HG02870 (cell line): ENCODE data around the gene PNPLA1.

Source experiments
- ATAC-seq: cut with Tn5 transposase; IDR thresholded peaks from one replicate; pipeline ENCODE4 v1.9.1; 2021; ENCODE audit warnings: mild to moderate bottlenecking, moderate library complexity; ENCODE audit not compliant: unreplicated experiment

Gene PNPLA1

DNA sequence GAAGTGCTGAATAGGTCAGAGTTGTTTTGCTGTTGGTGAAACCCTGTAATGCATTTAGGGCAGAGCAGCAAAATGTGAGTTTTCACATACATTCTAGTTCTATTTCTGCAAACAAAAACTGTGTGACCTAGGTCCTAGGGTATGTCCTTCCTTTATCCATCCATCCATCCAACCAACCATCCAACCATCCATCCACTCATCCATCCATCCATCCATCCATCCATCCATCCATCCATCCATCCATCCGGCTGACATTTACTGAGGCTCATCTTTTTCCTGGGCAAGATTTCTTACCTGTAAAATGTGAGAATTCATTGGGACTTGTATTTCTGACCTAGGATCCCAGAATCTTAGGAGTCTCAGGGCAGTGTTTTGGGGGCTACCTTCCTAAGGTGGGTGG lies 14.5 kb downstream of the PNPLA1 start:
- no peak for ATAC-seq

DNA sequence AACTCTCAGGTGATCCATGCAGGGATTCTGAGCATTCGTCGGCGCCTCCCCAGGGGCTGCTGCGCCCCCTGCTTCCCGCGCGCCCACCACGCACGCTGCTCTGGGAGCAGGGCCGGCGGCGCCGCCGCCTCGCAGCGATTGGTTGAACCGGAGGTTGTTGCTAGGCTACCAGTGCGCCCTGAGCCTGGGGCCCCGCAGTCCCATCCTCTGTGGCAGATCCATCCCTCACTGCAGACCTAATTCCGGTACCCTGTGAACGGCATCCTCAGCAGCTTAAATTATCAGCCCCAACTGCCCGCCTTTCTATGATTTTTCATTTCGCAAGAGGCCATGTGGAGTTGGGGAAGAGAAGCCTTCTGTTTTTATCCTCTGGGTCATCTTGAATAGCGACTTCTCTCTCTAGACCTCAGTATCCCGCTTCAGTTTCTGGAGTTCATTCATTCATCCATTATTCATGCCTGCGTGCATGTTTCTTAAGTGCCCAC lies 15.4 kb downstream of the PNPLA1 start:
- no peak for ATAC-seq

- ATAC-seq = no peak
Measured at GRCh38 chr6:36285797-36286196, 15.9 kb downstream of the PNPLA1 start.

DNA sequence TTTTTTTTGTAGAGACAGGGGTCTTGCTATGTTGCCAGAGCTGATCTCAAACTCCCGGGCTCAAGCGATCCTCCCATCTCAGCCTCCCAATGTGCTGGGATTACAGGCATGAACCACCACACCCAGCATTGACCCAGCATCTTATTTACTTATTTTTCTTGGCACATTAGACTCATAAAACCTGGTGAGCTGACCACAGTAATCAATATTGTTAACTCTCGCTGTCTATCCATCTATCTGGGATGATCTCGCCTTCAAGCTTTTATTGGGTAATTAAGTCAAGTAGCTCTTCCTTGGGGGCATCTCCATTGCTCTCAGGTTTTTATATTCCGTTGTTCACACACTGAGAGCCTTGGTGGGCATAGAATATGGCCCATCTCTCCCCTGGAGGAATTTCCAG lies 17.0 kb downstream of the PNPLA1 start:
- ATAC-seq = no peak

- ATAC-seq = no peak
Measured at GRCh38 chr6:36289281-36289878, 19.5 kb downstream of the PNPLA1 start.

DNA sequence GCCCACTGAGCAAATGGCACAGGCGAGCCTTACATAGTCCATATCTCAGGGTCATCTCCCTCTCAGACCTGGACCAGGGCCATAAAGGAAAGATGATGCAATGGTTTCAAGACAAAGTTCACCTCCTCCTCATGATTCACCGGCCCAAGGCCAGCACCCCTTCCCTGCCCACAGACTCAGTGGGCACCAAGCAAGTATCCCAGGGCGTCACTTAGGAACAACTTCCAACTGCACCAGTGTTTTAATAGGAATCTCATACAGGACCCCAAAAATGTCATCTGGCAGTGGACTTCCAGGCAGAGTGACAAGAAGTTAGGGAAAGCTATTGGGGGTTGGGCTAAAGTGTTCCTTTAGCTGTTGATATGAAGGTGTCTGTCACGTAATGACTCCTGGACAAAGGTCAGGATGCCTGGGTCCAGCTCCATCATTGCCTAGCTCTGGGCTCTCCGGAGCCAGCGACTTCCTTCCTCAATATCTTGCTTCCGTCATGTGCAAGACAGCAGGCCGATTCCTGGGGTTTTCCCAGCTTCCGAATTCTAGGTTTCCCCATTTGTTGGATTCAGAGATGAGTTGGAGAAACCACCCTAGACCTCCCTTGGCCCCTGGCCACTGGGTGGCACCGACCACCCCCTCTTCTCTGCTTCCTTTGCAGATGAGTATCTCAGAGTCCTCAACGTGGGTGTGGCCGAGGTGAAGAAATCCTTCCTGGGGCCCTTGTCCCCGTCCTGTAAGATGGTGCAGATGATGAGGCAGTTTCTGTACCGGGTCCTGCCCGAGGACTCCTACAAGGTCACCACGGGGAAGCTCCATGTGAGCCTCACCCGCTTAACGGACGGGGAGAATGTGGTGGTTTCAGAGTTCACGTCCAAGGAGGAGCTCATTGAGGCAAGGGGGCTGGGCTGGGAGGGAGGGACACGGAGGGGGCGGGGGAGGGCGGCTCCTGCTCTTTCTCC lies 21.1 kb downstream of the PNPLA1 start:
- no peak for ATAC-seq

DNA sequence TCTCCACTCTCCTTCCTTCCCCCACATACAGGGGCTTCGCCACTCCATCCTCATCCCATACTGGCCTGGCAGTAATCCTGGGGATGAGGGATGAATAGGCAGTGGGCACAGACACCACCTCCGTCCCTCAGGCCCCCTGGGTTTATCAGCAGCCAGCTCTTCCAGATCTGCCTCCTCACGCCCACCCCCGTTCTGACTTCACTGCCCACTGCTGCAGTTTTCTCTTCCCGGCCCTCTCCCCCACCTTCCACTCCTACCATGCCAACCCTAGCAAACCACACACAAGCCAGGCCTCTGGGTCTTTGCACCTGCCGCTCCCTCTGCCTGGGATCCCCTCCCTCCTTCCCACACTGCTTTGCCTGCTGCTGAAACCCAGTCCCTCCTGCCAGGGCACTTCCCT lies 22.3 kb downstream of the PNPLA1 start:
- ATAC-seq = no peak

DNA sequence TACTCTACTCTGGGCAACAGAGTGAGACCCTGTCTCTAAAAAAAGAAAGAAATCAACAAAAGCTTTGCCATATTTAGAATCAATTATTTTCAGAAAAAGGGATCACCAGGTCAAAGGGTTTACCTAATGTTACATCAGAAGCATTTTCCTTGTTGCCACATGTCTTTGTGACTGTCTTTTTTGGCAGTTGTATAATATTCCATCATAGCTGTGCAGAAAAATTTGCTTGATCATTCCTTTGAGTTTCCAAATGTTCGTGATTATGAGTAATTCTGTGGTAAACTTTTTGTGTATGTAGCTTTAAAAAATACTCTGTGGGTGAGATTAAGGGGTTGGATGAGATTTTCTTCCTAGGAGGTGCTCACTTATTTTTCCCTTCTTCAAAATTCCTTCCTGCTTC lies 26.4 kb downstream of the PNPLA1 start:
- no peak for ATAC-seq

DNA sequence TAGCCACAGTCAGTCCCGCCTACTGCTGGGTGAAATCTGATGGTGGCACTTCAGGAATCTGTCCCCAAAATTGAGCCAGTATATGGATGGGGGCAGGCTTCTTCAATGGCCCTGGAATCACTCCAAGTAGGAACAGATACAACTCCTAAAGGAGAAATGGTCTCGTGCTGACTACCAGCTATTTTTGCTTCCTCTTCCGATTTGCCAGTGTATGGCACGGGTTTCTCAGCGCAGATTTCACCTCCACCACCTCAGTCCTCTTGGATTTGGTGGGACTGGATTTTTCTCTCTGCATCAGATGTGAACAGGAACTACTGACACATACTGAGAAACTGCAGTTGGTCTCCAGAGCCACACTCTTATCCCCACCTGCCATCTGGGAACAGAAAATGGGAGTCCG lies 27.2 kb downstream of the PNPLA1 start:
- no peak for ATAC-seq

- ATAC-seq = no peak
Measured at GRCh38 chr6:36297511-36297910, 27.7 kb downstream of the PNPLA1 start.

GRCh38 chr6:36298027-36298426 lies 28.2 kb downstream of the PNPLA1 start:
- ATAC-seq = no peak

DNA sequence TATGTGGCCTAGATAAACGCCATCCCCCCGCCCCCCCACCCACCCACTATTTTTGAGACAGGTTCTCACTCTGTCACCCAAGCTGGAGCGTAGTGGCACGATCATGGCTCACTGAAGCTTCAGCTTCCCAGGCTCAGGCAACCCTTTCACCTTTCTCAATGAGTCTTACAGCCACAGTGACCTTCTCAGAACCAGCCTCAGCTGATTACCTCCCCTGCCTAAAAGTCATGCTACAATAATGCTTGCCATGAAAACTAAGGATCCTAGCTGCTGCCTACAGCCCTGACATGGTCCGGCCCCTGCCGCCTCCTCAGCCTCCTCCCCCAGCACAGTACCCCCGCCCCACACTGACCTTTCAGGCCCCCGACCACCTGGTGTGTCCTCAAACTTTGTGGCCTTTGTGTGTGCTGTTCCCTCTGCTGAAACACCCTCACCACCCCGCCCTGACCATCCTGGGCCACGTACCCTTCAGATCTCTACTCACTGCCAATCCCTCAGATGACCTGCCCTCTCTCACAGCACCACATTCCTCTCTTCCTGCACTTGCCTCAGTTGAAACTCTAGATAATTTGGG lies 31.3 kb downstream of the PNPLA1 start:
- ATAC-seq = no peak

DNA sequence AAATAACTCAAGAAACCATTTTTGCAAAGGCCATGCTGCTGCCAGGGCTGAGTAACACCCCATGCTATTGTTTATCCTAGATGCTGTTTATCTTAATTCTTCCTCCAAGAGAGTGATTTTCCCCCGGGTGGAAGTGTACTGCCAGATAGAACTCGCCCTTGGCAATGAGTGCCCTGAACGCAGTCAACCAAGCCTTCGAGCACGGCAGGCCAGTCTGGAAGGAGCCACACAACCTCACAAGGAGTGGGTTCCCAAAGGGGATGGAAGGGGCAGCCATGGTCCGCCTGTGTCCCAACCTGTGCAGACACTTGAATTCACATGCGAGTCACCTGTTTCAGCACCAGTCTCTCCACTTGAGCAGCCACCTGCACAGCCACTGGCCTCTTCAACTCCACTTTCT lies 31.9 kb downstream of the PNPLA1 start:
- no peak for ATAC-seq

DNA sequence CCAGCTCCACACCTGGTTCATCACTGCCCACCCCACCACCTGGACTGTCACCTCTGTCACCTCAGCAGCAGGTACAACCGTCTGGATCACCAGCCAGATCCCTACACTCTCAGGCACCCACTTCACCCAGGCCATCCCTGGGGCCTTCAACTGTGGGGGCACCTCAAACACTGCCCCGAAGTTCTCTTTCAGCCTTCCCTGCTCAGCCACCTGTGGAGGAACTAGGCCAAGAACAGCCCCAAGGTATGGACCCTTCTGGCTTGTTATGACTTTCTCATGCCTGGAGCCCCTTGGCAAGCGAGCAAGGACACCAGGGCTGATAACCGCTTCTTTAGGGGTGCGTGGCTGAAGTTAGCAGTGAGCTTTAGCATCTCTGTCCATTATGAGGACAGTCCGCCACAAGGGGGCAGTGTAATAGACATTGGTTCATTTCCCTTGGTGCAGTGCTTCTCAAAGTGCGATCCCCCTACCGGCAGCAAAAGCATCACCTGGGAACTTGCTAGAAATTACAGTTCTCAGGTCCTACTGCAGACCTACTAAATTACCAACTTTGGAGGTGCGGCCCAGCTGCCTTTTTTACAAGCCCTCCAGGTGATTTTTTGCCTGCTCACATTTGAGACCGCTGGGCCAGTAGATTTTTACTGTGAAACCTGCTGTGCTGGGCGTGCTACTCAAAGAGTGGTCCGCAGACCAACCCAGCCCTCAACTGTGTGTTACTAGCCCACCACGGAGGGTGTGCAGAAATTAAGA lies 32.5 kb downstream of the PNPLA1 start:
- no peak for ATAC-seq

DNA sequence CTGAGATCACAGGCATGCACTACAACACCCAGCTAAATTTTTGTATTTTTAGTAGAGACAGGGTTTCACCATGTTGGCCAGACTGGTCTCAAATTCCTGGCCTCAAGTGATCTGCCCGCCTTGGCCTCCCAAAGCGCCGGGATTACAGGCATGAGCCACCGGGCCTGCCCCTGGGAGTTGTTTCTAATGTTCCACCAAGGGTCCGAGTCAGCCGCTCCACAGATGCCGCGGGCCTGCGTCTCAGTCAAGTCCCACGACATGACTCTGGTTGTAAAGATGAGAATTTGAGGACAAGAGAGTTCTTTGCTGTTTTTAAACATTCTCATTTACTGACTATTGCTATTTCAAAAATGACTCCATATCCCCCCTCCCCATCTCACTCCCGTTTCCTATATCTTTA lies 36.0 kb downstream of the PNPLA1 start:
- no peak for ATAC-seq

- no peak for ATAC-seq
Measured at GRCh38 chr6:36306375-36306774, 36.5 kb downstream of the PNPLA1 start.

- no peak for ATAC-seq
Measured at GRCh38 chr6:36308514-36308913, 38.7 kb downstream of the PNPLA1 start.

DNA sequence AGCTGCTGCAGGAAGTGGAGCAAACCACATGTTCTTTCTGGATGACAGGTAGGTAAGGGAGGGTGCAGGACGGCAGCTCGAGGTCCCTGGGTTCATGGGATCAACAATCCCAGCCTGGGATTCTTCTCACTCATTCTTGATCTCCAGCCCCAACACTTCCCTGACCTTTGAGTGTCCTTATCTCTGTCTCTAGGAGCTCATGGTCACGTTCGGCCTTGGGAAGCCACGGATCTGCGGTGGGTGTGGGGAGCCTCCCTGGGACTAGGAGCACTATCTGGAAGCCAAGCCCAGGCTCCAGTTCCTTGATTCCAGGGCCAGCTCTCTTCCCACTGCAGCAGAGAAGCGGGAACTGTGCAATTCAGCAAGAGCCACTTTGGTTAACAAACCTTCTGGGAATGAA lies 39.3 kb downstream of the PNPLA1 start:
- no peak for ATAC-seq

DNA sequence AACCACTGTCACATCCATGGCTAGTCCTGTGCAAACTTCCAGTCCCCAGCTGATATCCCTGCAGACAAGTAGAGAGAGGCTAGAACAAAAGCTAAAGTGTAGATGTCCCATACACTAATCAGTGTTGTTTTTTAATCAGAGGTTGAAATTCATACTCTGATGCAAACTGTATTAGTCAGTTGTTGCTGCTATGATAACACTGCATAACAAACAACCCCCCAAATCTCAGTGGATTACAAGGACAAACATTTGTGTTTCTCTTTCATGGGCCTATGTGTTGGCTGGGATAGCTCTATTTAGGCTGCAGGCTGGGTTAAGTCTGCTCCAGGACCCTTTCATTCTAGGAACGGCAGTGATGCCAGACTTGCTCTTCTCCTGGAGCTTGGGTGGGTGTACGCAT lies 40.0 kb downstream of the PNPLA1 start:
- ATAC-seq = no peak

- ATAC-seq = no peak
Measured at GRCh38 chr6:36312854-36313648, 43.2 kb downstream of the PNPLA1 start.

DNA sequence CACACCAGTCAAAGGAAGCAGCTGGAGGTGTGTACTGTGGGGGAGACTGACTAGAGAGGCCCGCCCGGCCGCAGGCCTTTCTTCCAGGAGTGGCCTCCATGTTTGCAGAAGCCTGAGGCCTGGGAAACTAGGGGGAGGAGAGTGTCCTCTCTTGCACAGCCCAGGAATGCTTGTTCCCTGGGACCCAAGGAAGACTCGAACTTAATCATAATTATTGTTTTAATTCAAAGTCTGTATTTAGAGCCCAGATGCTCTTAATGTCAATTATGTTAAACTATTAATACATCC lies 43.7 kb downstream of the PNPLA1 start:
- no peak for ATAC-seq
